Measurements from ENCODE around the gene PFDN4.

PFDN4 gene

DNA sequence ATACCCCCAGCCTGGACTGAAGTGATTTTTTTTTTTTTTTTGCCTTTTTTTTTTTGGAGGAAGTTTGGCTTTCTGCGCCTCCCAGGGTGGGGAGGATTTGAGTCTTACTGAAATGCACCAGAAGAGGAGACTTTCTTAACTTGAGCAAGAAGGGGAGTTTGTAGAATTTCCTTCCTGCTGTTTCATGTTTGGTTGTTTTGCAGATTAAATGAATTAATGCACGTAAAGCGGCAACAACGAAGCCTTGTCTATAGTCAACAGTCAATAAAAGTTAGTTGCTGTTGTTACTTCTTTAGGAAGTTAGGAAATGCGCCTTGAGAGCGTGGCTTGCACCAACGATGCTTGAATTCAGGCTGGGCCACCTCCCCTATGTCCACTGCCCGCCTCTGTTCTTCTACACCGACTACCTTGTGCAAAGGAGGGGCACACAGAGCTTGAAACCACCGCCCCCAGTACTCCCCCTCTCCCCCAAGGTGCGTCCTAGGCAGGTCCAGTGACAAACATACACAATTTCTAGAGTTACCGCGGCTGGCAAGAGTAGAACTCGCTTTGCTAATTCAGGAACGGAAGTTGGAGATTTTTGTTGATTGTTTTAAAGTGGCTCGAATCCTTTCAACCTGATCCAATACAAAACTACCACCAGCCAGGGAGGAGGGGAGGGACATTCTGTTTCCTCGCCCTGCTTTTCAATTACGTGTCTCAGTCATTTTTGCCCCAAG, 33.3 kb upstream of the PFDN4 start:
- WGBS (ENCODE audit: insufficient coverage, insufficient read length): no CpG with 5 or more reads among the region's 18 CpGs
- Histone ChIP-seq H3K27ac (ENCODE audit: low read length) (no peak overlapping the region), H3K27me3 (ENCODE audit: control insufficient read depth, insufficient read depth, low read length) (peaks cover 41% of the 10 kb centered on the region), H3K4me1 (ENCODE audit: control insufficient read depth, insufficient read depth, low read length) (peaks cover 8% of the 10 kb centered on the region; the same call in 1 of the 2 replicates), H3K9me3 (ENCODE audit: control insufficient read depth, insufficient read depth, low read length) (no peaks in the 10 kb centered on the region), H3K36me3 (ENCODE audit: control insufficient read depth, insufficient read depth, low read length) (no peaks in the 10 kb centered on the region), H3K4me3 (ENCODE audit: low read length) (no peak overlapping the region; the same call in 1 of the 2 replicates)
- no peak for DNase-seq (ENCODE audit: low read depth, low spot score)

DNA sequence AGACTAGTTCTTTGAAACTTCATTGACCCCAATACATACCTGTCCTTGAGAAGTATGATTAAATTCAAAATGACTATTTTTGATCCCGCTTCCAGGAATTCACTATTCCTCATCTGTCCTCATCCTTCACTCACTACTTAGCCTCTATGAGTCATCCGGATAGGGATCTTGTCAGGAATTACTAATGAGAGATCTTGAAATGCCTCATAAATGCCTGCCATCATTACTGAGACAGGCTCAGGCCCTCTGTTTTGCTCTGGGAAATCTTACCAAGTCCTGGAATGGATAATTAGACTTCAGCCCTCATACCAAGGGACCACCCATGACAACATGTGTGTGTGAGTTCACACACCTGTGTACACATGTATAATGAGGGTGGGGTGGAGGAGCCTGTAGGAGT, 31.3 kb upstream of the PFDN4 start:
- DNase-seq (ENCODE audit: low read depth, low spot score): no peak
- Histone ChIP-seq H3K4me3 (ENCODE audit: low read length) (no peak overlapping the region), H3K4me1 (ENCODE audit: control insufficient read depth, insufficient read depth, low read length) (peaks cover 8% of the 10 kb centered on the region; the same call in 1 of the 2 replicates), H3K36me3 (ENCODE audit: control insufficient read depth, insufficient read depth, low read length) (no peaks in the 10 kb centered on the region), H3K27me3 (ENCODE audit: control insufficient read depth, insufficient read depth, low read length) (peaks cover 34% of the 10 kb centered on the region), H3K27ac (ENCODE audit: low read length) (no peak overlapping the region), H3K9me3 (ENCODE audit: control insufficient read depth, insufficient read depth, low read length) (no peaks in the 10 kb centered on the region)
- no CpG with 5 or more reads among the region's 2 CpGs for whole genome bisulfite sequencing (ENCODE audit: insufficient coverage, insufficient read length)

GRCh38 chr20:54177378-54177777, 30.5 kb upstream of the PFDN4 start:
- WGBS (ENCODE audit: insufficient coverage, insufficient read length): no CpG with 5 or more reads among the region's 6 CpGs
- H3K9me3 ChIP-seq (ENCODE audit: control insufficient read depth, insufficient read depth, low read length): no peaks in the 10 kb centered on the region
- H3K27me3 ChIP-seq (ENCODE audit: control insufficient read depth, insufficient read depth, low read length): peaks cover 27% of the 10 kb centered on the region
- DNase-seq (ENCODE audit: low read depth, low spot score): no peak
- H3K36me3 ChIP-seq (ENCODE audit: control insufficient read depth, insufficient read depth, low read length): no peaks in the 10 kb centered on the region
- no peak overlapping the region for H3K4me3 ChIP-seq (ENCODE audit: low read length)
- peaks cover 8% of the 10 kb centered on the region; the same call in 1 of the 2 replicates for H3K4me1 ChIP-seq (ENCODE audit: control insufficient read depth, insufficient read depth, low read length)
- H3K27ac ChIP-seq (ENCODE audit: low read length): no peak overlapping the region

GRCh38 chr20:54178256-54178655, 29.6 kb upstream of the PFDN4 start:
- Histone ChIP-seq H3K36me3 (ENCODE audit: control insufficient read depth, insufficient read depth, low read length) (no peaks in the 10 kb centered on the region), H3K27ac (ENCODE audit: low read length) (no peak overlapping the region), H3K4me3 (ENCODE audit: low read length) (no peak overlapping the region), H3K9me3 (ENCODE audit: control insufficient read depth, insufficient read depth, low read length) (no peaks in the 10 kb centered on the region), H3K27me3 (ENCODE audit: control insufficient read depth, insufficient read depth, low read length) (peaks cover 18% of the 10 kb centered on the region), H3K4me1 (ENCODE audit: control insufficient read depth, insufficient read depth, low read length) (0 out of 2 replicates have a peak, but pooled peaks cover 6% of the 10 kb centered on the region)
- DNase-seq (ENCODE audit: low read depth, low spot score): no peak
- WGBS (ENCODE audit: insufficient coverage, insufficient read length): no CpG with 5 or more reads among the region's 2 CpGs

GRCh38 chr20:54179946-54180345, 27.9 kb upstream of the PFDN4 start:
- H3K4me3 ChIP-seq (ENCODE audit: low read length): no peak overlapping the region
- no CpG with 5 or more reads among the region's 2 CpGs for WGBS (ENCODE audit: insufficient coverage, insufficient read length)
- H3K27ac ChIP-seq (ENCODE audit: low read length): no peak overlapping the region
- no peaks in the 10 kb centered on the region for H3K9me3 ChIP-seq (ENCODE audit: control insufficient read depth, insufficient read depth, low read length)
- DNase-seq (ENCODE audit: low read depth, low spot score): no peak
- peaks cover 3% of the 10 kb centered on the region; the same call in 1 of the 2 replicates for H3K27me3 ChIP-seq (ENCODE audit: control insufficient read depth, insufficient read depth, low read length)
- no peaks in the 10 kb centered on the region for H3K4me1 ChIP-seq (ENCODE audit: control insufficient read depth, insufficient read depth, low read length)
- H3K36me3 ChIP-seq (ENCODE audit: control insufficient read depth, insufficient read depth, low read length): no peaks in the 10 kb centered on the region

- WGBS (ENCODE audit: insufficient coverage, insufficient read length): no CpG with 5 or more reads among the region's 1 CpG
- no peak overlapping the region for H3K27ac ChIP-seq (ENCODE audit: low read length)
Measured at GRCh38 chr20:54180931-54181330, 27.0 kb upstream of the PFDN4 start.

GRCh38 chr20:54184071-54184470, 23.8 kb upstream of the PFDN4 start:
- no peak overlapping the region for H3K27ac ChIP-seq (ENCODE audit: low read length)
- no CpG with 5 or more reads among the region's 3 CpGs for WGBS (ENCODE audit: insufficient coverage, insufficient read length)
- H3K9me3 ChIP-seq (ENCODE audit: control insufficient read depth, insufficient read depth, low read length): no peaks in the 10 kb centered on the region
- H3K36me3 ChIP-seq (ENCODE audit: control insufficient read depth, insufficient read depth, low read length): no peaks in the 10 kb centered on the region
- no peaks in the 10 kb centered on the region for H3K27me3 ChIP-seq (ENCODE audit: control insufficient read depth, insufficient read depth, low read length)
- no peak overlapping the region for H3K4me3 ChIP-seq (ENCODE audit: low read length)
- no peaks in the 10 kb centered on the region for H3K4me1 ChIP-seq (ENCODE audit: control insufficient read depth, insufficient read depth, low read length)
- DNase-seq (ENCODE audit: low read depth, low spot score): no peak

More at GRCh38 chr20:54180931-54181330, 27.0 kb upstream of the PFDN4 start:
- H3K9me3 ChIP-seq (ENCODE audit: control insufficient read depth, insufficient read depth, low read length): no peaks in the 10 kb centered on the region
- DNase-seq (ENCODE audit: low read depth, low spot score): no peak
- no peak overlapping the region for H3K4me3 ChIP-seq (ENCODE audit: low read length)
- no peaks in the 10 kb centered on the region for H3K27me3 ChIP-seq (ENCODE audit: control insufficient read depth, insufficient read depth, low read length)
- H3K4me1 ChIP-seq (ENCODE audit: control insufficient read depth, insufficient read depth, low read length): no peaks in the 10 kb centered on the region
- H3K36me3 ChIP-seq (ENCODE audit: control insufficient read depth, insufficient read depth, low read length): no peaks in the 10 kb centered on the region

- Histone ChIP-seq H3K4me1 (ENCODE audit: control insufficient read depth, insufficient read depth, low read length) (no peaks in the 10 kb centered on the region), H3K27me3 (ENCODE audit: control insufficient read depth, insufficient read depth, low read length) (no peaks in the 10 kb centered on the region), H3K27ac (ENCODE audit: low read length) (no peak overlapping the region), H3K4me3 (ENCODE audit: low read length) (no peak overlapping the region), H3K36me3 (ENCODE audit: control insufficient read depth, insufficient read depth, low read length) (no peaks in the 10 kb centered on the region), H3K9me3 (ENCODE audit: control insufficient read depth, insufficient read depth, low read length) (no peaks in the 10 kb centered on the region)
- DNase-seq (ENCODE audit: low read depth, low spot score): no peak
- 100% methylated on average over 1 of the region's 10 CpGs for WGBS (ENCODE audit: insufficient coverage, insufficient read length)
Measured at GRCh38 chr20:54184904-54185626, 22.8 kb upstream of the PFDN4 start.

DNA sequence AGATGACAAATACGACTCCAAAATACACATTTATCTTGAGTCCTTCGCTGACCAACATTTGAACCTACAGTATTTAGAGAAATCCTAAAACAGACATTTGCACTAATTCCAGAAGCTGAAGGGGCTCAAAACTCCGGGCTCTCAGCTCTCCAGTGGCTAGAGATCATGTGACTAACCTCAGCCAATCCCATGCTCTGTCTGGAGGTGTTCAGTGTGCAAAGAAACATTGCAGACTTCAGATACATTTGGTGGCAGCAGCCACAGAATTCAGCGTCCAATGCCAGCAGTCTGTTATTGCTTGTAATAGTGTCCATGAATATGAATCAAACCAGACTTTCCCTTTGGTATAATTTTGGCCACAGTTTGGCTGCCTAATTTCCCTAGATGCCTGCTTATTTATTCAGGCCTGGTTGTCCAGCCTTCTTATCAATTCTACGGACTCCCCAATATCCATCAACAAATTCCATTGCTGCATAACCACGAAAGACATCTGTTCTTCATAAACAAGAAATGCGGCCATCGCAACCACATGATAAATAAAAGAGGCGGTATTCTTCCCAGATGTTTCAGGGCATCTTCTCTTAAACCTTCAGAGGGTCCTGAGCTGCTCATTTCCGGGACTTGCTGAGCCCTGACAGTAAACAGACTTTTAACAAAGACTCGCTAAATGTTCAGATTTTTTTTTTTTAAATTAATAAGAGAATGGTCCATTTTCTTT, 19.6 kb upstream of the PFDN4 start:
- no peaks in the 10 kb centered on the region for H3K4me1 ChIP-seq (ENCODE audit: control insufficient read depth, insufficient read depth, low read length)
- H3K4me3 ChIP-seq (ENCODE audit: low read length): no peak overlapping the region
- WGBS (ENCODE audit: insufficient coverage, insufficient read length): no CpG with 5 or more reads among the region's 11 CpGs
- H3K27ac ChIP-seq (ENCODE audit: low read length): no peak overlapping the region
- no peaks in the 10 kb centered on the region for H3K9me3 ChIP-seq (ENCODE audit: control insufficient read depth, insufficient read depth, low read length)
- no peak for DNase-seq (ENCODE audit: low read depth, low spot score)
- H3K36me3 ChIP-seq (ENCODE audit: control insufficient read depth, insufficient read depth, low read length): no peaks in the 10 kb centered on the region
- H3K27me3 ChIP-seq (ENCODE audit: control insufficient read depth, insufficient read depth, low read length): no peaks in the 10 kb centered on the region

- no peaks in the 10 kb centered on the region for H3K27me3 ChIP-seq (ENCODE audit: control insufficient read depth, insufficient read depth, low read length)
- H3K9me3 ChIP-seq (ENCODE audit: control insufficient read depth, insufficient read depth, low read length): no peaks in the 10 kb centered on the region
- H3K4me3 ChIP-seq (ENCODE audit: low read length): no peak overlapping the region
- H3K4me1 ChIP-seq (ENCODE audit: control insufficient read depth, insufficient read depth, low read length): no peaks in the 10 kb centered on the region
- H3K27ac ChIP-seq (ENCODE audit: low read length): no peak overlapping the region
- no peak for DNase-seq (ENCODE audit: low read depth, low spot score)
- WGBS (ENCODE audit: insufficient coverage, insufficient read length): no CpG with 5 or more reads among the region's 2 CpGs
- H3K36me3 ChIP-seq (ENCODE audit: control insufficient read depth, insufficient read depth, low read length): no peaks in the 10 kb centered on the region
Measured at GRCh38 chr20:54189630-54190029, 18.3 kb upstream of the PFDN4 start.
